A549 (cell line): ENCODE data around the gene TFCP2. TPM values are rescaled to one million over a fixed set of nuclear protein-coding genes. Genes with fewer than 3 reads are reported as not detected.
A peak's percentile ranks its signal among the peaks of the same experiment; 100 is the strongest.

Experiments used
- ATAC-seq, 2 experiments: fragments of 200-7000 bp in 1 of 2; fragments of >200 bp in 1 of 2; cut with Nextera tagmentation in 1 of 2; cut with Tn5 transposase in 1 of 2; 3 replicates each; pipeline versions ENCODE4 v1.8.0 to v1.9.1; 2018 to 2020; ENCODE audit warnings: mild to moderate bottlenecking in 1 of 2, moderate library complexity in 1 of 2
- CTCF ChIA-PET: fragments of 300-600 bp; sonication (Branson Sonifier 250); formaldehyde crosslinking; extraction: SDS; loops from one replicate; lab custom pipeline; 2021; ENCODE audit warnings: antibody characterized with exemption, inconsistent platforms; lab: Yijun Ruan, JAX
- POLR2A ChIA-PET: fragments of 350-600 bp; formaldehyde crosslinking; extraction: SDS; loops from one replicate; lab custom pipeline; 2021; ENCODE audit warnings: antibody characterized with exemption, inconsistent platforms; lab: Yijun Ruan, JAX
- DNase-seq, 2 experiments: peaks; one replicate each; pipeline versions ENCODE4 v3.0.0 to v3.0.0-alpha.2; 2011 to 2016; ENCODE audit warnings: low read depth in 1 of 2, low spot score in 1 of 2
- FAIRE-seq: peaks from 2 replicates; lab custom pipeline; 2011; peaks lifted over from hg19 to GRCh38; lab: Jason Lieb, UNC
- H3K27ac ChIP-seq, 2 experiments: fragments of >200 bp; sonication (Bioruptor Twin); formaldehyde crosslinking; 3 replicates each; pipeline ENCODE4 v1.5.1; 2016 to 2017
- H3K4me1 ChIP-seq: fragments of >200 bp; sonication (Bioruptor Twin); formaldehyde crosslinking; 3 replicates; pipeline ENCODE4 v1.6.1; 2016
- H3K4me2 ChIP-seq: fragments of >200 bp; sonication (Bioruptor Twin); formaldehyde crosslinking; 3 replicates; pipeline ENCODE4 v1.6.1; 2016
- H3K4me3 ChIP-seq: fragments of >200 bp; sonication (Bioruptor Twin); formaldehyde crosslinking; 3 replicates; pipeline ENCODE4 v1.5.1; 2016
- H3K9me3 ChIP-seq: fragments of >200 bp; sonication (Bioruptor Twin); formaldehyde crosslinking; 3 replicates; pipeline ENCODE4 v1.6.1; 2016
- BCL3 ChIP-seq: fragments of >200 bp; sonication (Bioruptor Twin); formaldehyde crosslinking; IDR thresholded peaks from 3 replicates; pipeline ENCODE4 v1.6.1; 2016
- CBX8 ChIP-seq: fragments of 200-600 bp; sonication (generic); IDR thresholded peaks from 2 replicates; pipeline ENCODE4 v1.6.1; 2016
- E2F6 ChIP-seq: IDR thresholded peaks from 2 replicates; pipeline ENCODE4 v1.6.1; 2012; ENCODE audit warnings: low read depth, borderline replicate concordance
- EHF ChIP-seq: fragments of 250-450 bp; sonication (Bioruptor Pico); IDR thresholded peaks from 2 replicates; pipeline ENCODE4 v1.5.0; 2020; ENCODE audit warnings: mild to moderate bottlenecking
- EP300 ChIP-seq, 2 experiments: fragments of >200 bp; sonication (Bioruptor Twin); formaldehyde crosslinking; IDR thresholded peaks; 2 replicates in 1 of 2; 3 replicates in 1 of 2; pipeline ENCODE4 v1.6.1; 2016 to 2017
- FOSL2 ChIP-seq, 2 experiments: fragments of 450-650 bp in 1 of 2; fragments of >200 bp in 1 of 2; sonication (Bioruptor Twin) in 1 of 2; formaldehyde crosslinking; IDR thresholded peaks; 2 replicates each; pipeline versions ENCODE4 v1.5.0 to v1.6.1; 2016 to 2020; ENCODE audit warnings: mild to moderate bottlenecking in 1 of 2, moderate library complexity in 1 of 2
- HOXB13 ChIP-seq: fragments of 250-450 bp; sonication (Bioruptor Pico); IDR thresholded peaks from 2 replicates; pipeline ENCODE4 v1.5.0; 2020; ENCODE audit warnings: low read depth, mild to moderate bottlenecking, moderate library complexity
- JUN ChIP-seq, 2 experiments: fragments of >200 bp; sonication (Bioruptor Twin); formaldehyde crosslinking; IDR thresholded peaks; 2 replicates in 1 of 2; 3 replicates in 1 of 2; pipeline ENCODE4 v1.6.1; 2016 to 2017
- MAX ChIP-seq: IDR thresholded peaks from 2 replicates; pipeline ENCODE4 v1.6.1; 2012
- MAZ ChIP-seq: fragments of 150-350 bp; IDR thresholded peaks from 2 replicates; pipeline ENCODE4 v1.6.1; 2014; ENCODE audit warnings: antibody characterized with exemption, low read depth, low read length, borderline replicate concordance
- MYC ChIP-seq: IDR thresholded peaks from 2 replicates; pipeline ENCODE4 v1.6.1; 2012; ENCODE audit warnings: mild to moderate bottlenecking, inconsistent platforms, low read length, improper control_type of control experiment, borderline replicate concordance
- NR3C1 ChIP-seq: fragments of >200 bp; sonication (Bioruptor Twin); formaldehyde crosslinking; IDR thresholded peaks from 3 replicates; pipeline ENCODE4 v1.6.1; 2017
- PHF8 ChIP-seq: fragments of 200-600 bp; sonication (generic); IDR thresholded peaks from 2 replicates; pipeline ENCODE4 v1.6.1; 2016; ENCODE audit warnings: low read depth, mild to moderate bottlenecking, antibody characterized with exemption, moderate library complexity, borderline replicate concordance
- POLR2A ChIP-seq: IDR thresholded peaks from 2 replicates; pipeline ENCODE4 v1.6.1; 2012; ENCODE audit warnings: mild to moderate bottlenecking, low read length
- RAD21 ChIP-seq, 2 experiments: fragments of >200 bp in 1 of 2; sonication (Bioruptor Twin) in 1 of 2; formaldehyde crosslinking in 1 of 2; IDR thresholded peaks in 1 of 2; conservative IDR thresholded peaks in 1 of 2; 2 replicates in 1 of 2; 3 replicates in 1 of 2; pipeline ENCODE4 v1.6.1; 2012 to 2018; ENCODE audit warnings: inconsistent platforms in 1 of 2
- REST ChIP-seq: fragments of 200-600 bp; sonication (generic); IDR thresholded peaks from 2 replicates; pipeline ENCODE4 v1.6.1; 2016; ENCODE audit warnings: antibody characterized with exemption, mild to moderate bottlenecking, moderate library complexity
- RFX5 ChIP-seq: fragments of 450-650 bp; IDR thresholded peaks from 2 replicates; pipeline ENCODE4 v1.7.1; 2014; ENCODE audit warnings: antibody characterized with exemption, mild to moderate bottlenecking, moderate library complexity
- TP53 ChIP-seq: fragments of 250-450 bp; sonication (Bioruptor Pico); IDR thresholded peaks from 2 replicates; pipeline ENCODE4 v1.5.0; 2021; ENCODE audit warnings: mild to moderate bottlenecking, moderate library complexity
- ZNF302 ChIP-seq: fragments of 250-450 bp; sonication (Bioruptor Pico); IDR thresholded peaks from 2 replicates; pipeline ENCODE4 v1.9.0; 2021; ENCODE audit warnings: inconsistent platforms, mild to moderate bottlenecking, moderate library complexity
- WGBS: methylation state at CpG from one replicate; pipeline ENCODE4 v1.1.6; 2017; ENCODE audit errors: missing lambda C conversion rate; 5-methylcytosine and 5-hydroxymethylcytosine counted together
- polyA minus RNA-seq: library from RNA; depleted of rRNA, polyadenylated mRNA; stranded (reverse); fragments of >200 nt; gene quantifications from 2 replicates; pipeline ENCODE4 v1.2.3, GENCODE V29; 2011; rRNA and poly(A)+ RNA removed
- polyA plus RNA-seq, 4 experiments: library from polyadenylated mRNA; depleted of rRNA in 3 of 4; stranded (reverse); fragments of >200 nt; fragmentation: RNase III in 1 of 4; extraction: RNeasy Plus Mini Kit Qiagen cat#74134 plus additional on column Dnase treatment in 1 of 4; gene quantifications; 2 replicates in 3 of 4; 3 replicates in 1 of 4; pipeline ENCODE4 v1.2.3, GENCODE V29; 2011 to 2017
- TF ChIP-seq, protein P1 (sequence below): fragments of 450-650 bp; IDR thresholded peaks from 2 replicates; pipeline ENCODE4 v1.6.1; 2014; ENCODE audit warnings: antibody characterized with exemption

TFCP2 gene
- polyA plus RNA-seq (2011; rRNA removed) (36.9 and 39.8 TPM in 2 replicates), polyA plus RNA-seq (2017; fragmentation: RNase III; extraction: RNeasy Plus Mini Kit Qiagen cat#74134 plus additional on column Dnase treatment) (18.7 to 19.4 TPM (median 19.0 TPM) in 3 replicates), polyA minus RNA-seq (10.9 TPM in 2 replicates)
- 15.8 and 15.9 TPM in 2 replicates for polyA plus RNA-seq (2012; cell fraction: cytosol; rRNA removed)
- polyA plus RNA-seq (2012; cell fraction: nucleus; rRNA removed), result 8.3 and 13.1 TPM in 2 replicates

DNA sequence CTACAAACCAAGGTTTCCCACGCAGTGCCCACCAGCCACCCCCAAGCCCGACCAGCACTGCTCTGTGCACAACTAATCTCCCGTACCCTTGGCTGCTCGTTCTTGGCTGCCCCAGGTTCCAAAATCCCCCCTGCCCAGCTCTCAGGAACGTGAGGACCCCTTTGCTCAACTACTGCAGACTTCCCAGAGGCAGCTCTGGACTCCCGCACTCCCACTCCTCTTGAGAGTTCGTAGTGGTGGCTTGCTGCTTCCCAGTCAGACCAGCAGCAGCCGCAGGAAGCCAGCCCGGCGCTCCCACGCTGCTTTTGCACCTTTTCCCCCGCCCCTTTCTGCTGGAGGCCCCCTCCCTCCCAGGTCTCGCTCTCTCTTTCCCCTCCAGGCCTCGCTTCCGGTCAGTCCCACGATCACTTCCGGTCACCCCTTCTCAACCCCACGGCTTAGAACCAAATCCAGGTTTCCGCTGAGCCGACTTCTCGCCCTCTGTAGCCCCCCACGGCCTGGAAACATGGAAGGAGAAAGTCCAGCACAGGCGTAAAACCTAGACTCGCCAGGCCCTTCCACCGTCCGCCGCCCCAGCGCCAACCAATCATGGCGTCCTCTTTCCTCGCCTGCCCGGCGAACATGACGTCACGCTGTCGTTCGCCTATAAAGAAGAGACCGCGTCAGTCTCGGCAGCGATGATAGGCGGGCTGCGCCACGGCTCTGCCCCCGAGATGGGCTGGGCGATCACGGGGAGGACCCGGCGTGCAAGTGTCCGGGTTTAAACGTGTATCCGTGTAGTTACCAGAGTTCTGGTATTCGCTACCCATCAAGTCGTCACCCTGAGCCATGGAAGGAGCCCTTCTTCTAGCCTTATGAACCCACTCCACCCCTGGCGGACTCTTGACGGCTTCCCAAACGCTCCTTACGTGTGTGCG is at the start of gene TFCP2:
Gene TFCP2 (minus strand): TSS at position 621 of the 917 bp plus-strand sequence. CDS start 713 bp downstream, outside the sequence.
- WGBS, result 2% methylated on average over 55 of the region's 58 CpGs
- H3K4me1 ChIP-seq, result peaks cover 6% of the 10 kb centered on the region; the same call in 1 of the 3 replicates
- DNase-seq (peak; percentile 98), ATAC-seq (peak; percentile 97 to 98), FAIRE-seq (no peak)
- TF ChIP-seq MAZ (peak; percentile 88; the same call in 1 of the 2 replicates), TP53 (CRISPR knock-in tag) (peak; percentile 36; the same call in 1 of the 2 replicates), REST (no peak), RAD21 (conservative IDR thresholded peaks at IDR 0.05 in 1 of 2, IDR thresholded peaks at IDR 0.05 in 1 of 2) (no peak), CBX8 (no peak), NR3C1 (no peak), ZNF302 (CRISPR knock-in tag) (no peak), POLR2A (peak; percentile 90), JUN (IDR thresholded peaks at IDR 0.05) (peak; percentile 49 to 75; a peak in 3 of 5 replicates), BCL3 (peak; percentile 45; the same call in 1 of the 3 replicates), PHF8 (peak; percentile 87), FOSL2 (IDR thresholded peaks at IDR 0.05) (no peak), FOSL2 (CRISPR knock-in tag; IDR thresholded peaks at IDR 0.05) (peak; percentile 60; the same call in 1 of the 2 replicates), RFX5 (peak; percentile 96), EP300 (IDR thresholded peaks at IDR 0.05) (no peak), MYC (peak; percentile 48; the same call in 1 of the 2 replicates), EHF (0 out of 2 replicates have a peak, but pooled peaks have one; percentile 25), E2F6 (peak; percentile 45; the same call in 1 of the 2 replicates), HOXB13 (CRISPR knock-in tag) (no peak), MAX (peak; percentile 81)
- TF ChIP-seq, protein P1, sequence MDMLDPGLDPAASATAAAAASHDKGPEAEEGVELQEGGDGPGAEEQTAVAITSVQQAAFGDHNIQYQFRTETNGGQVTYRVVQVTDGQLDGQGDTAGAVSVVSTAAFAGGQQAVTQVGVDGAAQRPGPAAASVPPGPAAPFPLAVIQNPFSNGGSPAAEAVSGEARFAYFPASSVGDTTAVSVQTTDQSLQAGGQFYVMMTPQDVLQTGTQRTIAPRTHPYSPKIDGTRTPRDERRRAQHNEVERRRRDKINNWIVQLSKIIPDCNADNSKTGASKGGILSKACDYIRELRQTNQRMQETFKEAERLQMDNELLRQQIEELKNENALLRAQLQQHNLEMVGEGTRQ, result peak; percentile 66
- ChIA-PET CTCF (interaction anchor here (1.2 to 1.3 kb wide), 2 partner anchors 39 to 44 kb away, joined by 3 read pairs; no protein-coding TSS in a partner anchor), POLR2A (interaction anchor here (1.0 to 1.7 kb wide), 2 partner anchors 45 to 90 kb away, joined by 3 to 9 read pairs; partner anchors contain the start of genes CSRNP2 and POU6F1)
- H3K4me3 ChIP-seq, result peak within 1 kb of the TSS; percentile 70
- peak within 1 kb of the TSS; percentile 95 for H3K4me2 ChIP-seq
- no peaks in the 10 kb centered on the region for H3K9me3 ChIP-seq
- peak within 1 kb of the TSS; percentile 94 to 97 for H3K27ac ChIP-seq
